B cell (primary cell): ENCODE results near the gene FAAH2.

Experiments
- EZH2 ChIP-seq: IDR thresholded peaks from 2 replicates; pipeline ENCODE4 v1.6.1; 2012; ENCODE audit warnings: borderline replicate concordance, low read depth, mild to moderate bottlenecking, moderate library complexity, low read length; ENCODE audit not compliant: insufficient read depth, poor library complexity, severe bottlenecking
- TF ChIP-seq, protein P1 (sequence below): fragments of 200-600 bp; IDR thresholded peaks from one replicate; pipeline ENCODE4 v1.8.0; 2022; ENCODE audit warnings: antibody characterized with exemption, mild to moderate bottlenecking

DNA sequence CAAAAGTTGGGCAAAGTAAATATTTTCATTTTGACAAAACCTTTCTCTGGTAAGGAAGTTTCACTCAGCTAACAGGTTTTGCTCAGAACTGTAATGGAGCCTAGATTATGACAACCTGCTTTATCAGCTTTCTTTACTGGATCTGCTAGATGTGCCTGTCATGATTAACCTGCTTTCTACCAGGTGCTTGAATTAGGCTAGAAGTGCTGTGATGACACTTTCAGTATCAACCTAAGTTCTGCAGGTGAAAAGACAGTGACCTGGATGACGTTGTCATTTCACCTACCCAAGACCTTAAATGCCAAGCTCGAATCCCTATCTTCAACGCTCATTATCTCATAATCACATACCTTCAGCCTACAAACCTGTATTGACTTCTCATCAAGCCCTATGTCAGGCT, 1.5 kb upstream of the FAAH2 start:
- no peak for TF ChIP-seq EZH2
- TF ChIP-seq, protein P1, sequence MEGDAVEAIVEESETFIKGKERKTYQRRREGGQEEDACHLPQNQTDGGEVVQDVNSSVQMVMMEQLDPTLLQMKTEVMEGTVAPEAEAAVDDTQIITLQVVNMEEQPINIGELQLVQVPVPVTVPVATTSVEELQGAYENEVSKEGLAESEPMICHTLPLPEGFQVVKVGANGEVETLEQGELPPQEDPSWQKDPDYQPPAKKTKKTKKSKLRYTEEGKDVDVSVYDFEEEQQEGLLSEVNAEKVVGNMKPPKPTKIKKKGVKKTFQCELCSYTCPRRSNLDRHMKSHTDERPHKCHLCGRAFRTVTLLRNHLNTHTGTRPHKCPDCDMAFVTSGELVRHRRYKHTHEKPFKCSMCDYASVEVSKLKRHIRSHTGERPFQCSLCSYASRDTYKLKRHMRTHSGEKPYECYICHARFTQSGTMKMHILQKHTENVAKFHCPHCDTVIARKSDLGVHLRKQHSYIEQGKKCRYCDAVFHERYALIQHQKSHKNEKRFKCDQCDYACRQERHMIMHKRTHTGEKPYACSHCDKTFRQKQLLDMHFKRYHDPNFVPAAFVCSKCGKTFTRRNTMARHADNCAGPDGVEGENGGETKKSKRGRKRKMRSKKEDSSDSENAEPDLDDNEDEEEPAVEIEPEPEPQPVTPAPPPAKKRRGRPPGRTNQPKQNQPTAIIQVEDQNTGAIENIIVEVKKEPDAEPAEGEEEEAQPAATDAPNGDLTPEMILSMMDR, result no peak
